Hepatic stellate cell (primary cell): ENCODE measurements around the gene BROX.
"Not testable (repeated sequence)": the region's sequence is repeated elsewhere in the genome, so short reads cannot be mapped to it uniquely, and the experiment has no call there.

Source experiments
- DNase-seq: peaks from one replicate; pipeline ENCODE4 v3.0.0; 2011; ENCODE audit warnings: low spot score

BROX gene

DNA sequence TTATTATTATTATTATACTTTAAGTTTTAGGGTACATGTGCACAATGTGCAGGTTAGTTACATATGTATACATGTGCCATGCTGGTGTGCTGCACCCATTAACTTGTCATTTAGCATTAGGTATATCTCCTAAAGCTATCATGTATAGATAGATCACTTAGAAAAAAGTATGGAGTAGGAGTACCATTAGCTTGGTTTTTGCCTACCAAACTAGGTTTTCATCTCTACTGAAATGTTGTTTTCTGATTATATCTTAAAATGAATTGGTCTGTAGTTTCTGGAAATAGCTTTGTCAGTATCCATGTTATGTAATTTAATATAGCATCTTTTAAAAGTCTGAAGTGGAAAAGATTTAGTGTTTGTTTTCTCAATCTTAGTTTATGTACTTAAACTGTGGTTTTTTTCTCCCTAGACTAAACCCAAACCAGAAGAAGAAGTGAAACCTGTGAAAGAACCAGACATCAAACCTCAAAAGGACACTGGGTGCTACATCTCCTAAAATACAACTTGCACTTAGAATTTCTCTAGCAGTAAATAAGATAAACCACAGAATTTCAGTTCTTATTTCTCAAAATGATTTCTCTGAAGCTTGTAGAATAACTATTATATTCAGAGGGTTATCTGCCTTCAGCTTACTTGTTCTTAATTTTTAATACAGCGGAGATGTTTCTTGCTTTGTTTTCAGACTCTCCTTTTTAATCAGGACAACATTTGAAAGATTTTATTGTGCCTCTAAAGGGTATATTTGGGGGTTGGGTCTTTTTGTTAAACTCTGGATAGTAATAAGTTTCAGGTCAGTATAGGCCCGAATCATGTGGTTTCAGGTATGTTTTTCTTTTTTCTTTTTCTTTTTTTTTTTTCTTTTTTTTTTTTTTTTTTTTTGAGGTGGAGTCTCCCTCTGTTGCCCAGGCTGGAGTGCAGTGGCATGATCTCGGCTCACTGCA lies 20.1 kb downstream of the BROX start:
- DNase-seq: no peak

- DNase-seq: no peak
Measured at GRCh38 chr1:222734740-222735139, 22.4 kb downstream of the BROX start.

- no peak for DNase-seq
Measured at GRCh38 chr1:222736470-222736869, 24.1 kb downstream of the BROX start.

DNA sequence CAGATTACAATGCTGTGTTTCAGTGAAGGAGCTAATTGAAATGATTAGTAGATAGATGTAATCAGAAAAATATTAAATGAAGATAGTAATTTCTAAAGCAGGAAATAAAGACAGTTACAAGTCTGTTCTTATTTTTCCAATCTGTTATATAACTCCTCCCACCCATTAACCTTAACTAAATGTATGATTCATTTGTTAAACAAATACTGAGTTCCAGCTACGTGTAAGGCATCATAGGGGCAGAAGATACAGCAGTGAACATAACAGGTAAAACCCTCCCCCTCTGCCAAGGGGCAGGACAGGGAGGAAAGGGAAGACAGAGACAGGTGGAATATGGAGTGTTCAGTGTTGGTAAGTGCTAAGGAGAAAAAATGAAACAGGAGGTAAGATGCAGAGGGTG lies 24.6 kb downstream of the BROX start, which contains the start of gene FAM177B:
Gene FAM177B, plus strand, starts transcription at position 231 of the 400 bp plus-strand sequence. CDS start 9,344 bp downstream, outside the sequence.
- DNase-seq: no peak

- no peak for DNase-seq
Measured at GRCh38 chr1:222739465-222739864, 27.1 kb downstream of the BROX start.

DNA sequence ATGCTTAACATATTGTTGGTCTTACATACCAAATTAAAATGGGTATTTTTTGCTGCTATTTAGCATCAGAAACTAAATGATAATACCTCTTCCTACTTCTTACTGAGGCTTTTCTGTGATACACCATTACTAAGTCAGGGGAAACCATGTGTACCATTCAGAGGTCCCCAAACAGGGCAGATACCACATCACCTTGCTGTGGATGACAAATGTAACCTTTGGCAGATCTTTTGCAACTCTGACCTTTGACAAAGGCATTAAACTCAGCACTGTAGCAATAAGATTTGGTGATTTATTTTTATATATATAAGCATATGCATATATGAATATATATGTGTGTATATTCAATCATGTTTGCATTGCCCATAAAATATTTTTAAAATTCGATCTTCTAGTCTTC lies 27.6 kb downstream of the BROX start:
- no peak for DNase-seq

GRCh38 chr1:222741630-222742457 lies 29.5 kb downstream of the BROX start:
- not testable (repeated sequence) for DNase-seq

- DNase-seq: no peak
Measured at GRCh38 chr1:222749927-222750326, 37.6 kb downstream of the BROX start.

DNA sequence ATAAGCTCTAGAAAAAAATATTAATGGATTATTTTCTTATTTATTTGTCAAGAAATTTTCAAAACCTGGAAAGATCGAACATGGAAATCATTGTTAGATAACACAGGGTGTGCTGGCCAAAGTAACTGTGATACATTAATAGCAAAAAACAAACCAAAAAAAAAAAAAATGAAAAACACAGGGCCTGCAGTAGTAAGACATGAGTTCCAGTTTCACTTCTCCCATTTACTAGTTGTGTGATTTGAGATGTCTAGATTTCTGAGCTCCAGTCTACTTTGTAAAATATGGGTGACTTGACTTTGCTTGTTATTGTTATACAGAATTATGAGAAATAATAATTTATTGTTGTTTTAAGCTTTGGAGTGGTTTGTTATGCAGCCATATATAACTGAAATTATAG lies 38.3 kb downstream of the BROX start:
- DNase-seq: no peak

- DNase-seq: no peak
Measured at GRCh38 chr1:222751255-222751654, 38.9 kb downstream of the BROX start.

- DNase-seq: peak; percentile 67
Measured at GRCh38 chr1:222754366-222755139, 42.2 kb downstream of the BROX start.

DNA sequence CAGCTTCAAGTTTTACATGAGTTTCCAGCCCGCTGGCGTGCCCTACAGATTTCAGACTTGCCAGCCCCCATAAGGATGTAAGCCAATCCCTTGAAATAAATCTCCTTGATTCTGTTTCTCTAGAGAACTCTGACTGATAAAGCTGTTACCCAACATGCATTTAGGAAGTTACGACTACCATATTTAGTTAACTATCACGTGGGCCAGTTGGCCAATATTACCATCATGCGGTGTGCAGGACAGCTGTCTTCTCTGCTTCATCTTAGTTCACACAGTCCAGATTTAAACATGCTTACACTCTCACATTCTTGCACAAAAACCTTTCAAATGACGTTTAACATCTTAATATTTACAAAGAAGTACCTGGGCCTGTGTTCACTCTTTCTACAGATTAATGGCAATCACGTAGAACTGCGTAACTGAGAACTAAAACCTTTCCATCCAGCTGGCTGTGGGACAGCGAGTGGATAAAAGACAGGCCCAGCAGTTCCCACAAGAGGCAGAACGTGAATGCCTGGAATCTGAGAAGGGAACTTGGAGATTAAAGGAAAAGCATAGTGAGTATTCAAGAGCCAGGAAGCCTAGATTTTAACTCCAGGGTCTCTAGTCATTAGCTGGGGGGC lies 45.4 kb downstream of the BROX start:
- DNase-seq: no peak

- DNase-seq: no peak
Measured at GRCh38 chr1:222759451-222760035, 47.2 kb downstream of the BROX start.

DNA sequence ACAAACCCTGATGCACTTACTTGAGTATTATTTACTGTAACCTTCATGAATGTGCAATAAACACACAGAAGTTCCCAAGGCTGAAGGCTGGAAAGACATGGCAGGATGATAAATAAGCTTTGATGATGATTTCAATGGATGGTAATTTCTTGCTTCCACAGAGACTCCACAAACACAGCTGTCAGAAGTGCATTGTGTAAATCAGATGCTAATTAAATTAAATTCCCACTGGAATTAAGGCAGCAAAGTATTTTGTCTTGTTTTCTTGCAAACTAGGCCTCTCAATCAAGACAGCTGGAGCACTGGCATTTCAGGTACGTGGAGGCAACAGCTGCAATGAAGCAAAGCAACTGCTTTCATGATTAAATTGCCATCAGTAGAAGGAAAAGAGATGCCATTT lies 48.7 kb downstream of the BROX start:
- no peak for DNase-seq

GRCh38 chr1:222762178-222762577 lies 49.8 kb downstream of the BROX start:
- not testable (repeated sequence) for DNase-seq

- DNase-seq: no peak
Measured at GRCh38 chr1:222767152-222767571, 54.8 kb downstream of the BROX start.

GRCh38 chr1:222768592-222768991 lies 56.2 kb downstream of the BROX start:
- DNase-seq: no peak

DNA sequence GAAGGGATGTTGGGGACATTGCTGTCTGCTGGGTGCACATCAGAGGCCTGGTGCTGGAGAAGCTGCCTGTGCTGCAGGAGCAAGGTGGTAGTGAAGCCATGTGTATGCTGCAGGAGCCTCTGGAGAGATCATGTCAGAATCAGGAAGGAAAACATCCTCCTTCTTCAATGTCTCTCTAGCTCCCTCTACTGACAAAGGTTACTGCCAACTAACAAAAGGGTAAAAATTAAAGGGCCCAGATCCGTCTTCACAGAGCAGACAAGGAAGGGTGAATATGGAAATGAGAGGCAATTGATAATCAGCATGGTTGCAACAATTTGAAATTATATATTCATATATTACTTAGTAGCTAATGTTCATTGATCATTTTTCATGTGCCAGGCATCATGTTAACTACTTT lies 56.8 kb downstream of the BROX start:
- DNase-seq: no peak

GRCh38 chr1:222769971-222770620 lies 57.7 kb downstream of the BROX start:
- DNase-seq: no peak

DNA sequence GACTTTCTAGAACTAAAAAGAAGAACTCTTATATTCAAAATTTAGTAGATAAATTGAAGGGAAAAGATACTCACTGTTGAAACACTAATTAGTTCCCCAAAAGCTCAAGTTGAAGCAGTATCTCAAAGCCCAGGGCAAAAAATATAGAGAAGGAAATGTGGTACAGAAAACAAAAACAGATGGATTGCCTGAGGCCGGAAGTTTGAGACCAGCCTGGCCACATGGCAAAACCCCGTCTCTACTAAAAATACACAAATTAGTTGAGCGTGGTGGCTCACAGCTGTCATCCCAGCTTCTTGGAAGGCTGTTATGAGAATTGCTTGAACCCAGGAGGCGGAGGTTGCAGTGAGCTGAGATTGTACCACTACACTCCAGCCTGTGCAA lies 60.6 kb downstream of the BROX start:
- DNase-seq: no peak

GRCh38 chr1:222777463-222777862 lies 65.1 kb downstream of the BROX start:
- DNase-seq: no peak
